Cerebellar nuclear complex (tissue), 1 donor: Measurements from ENCODE around the gene CDH8.
"Not testable (repeated sequence)": the region's sequence is repeated elsewhere in the genome, so short reads cannot be mapped to it uniquely, and the experiment has no call there.

Experiments used
- DNase-seq, 2 experiments: peaks; one replicate each; lab custom pipeline; 2025; lab: John Stamatoyannopoulos, UW

CDH8 gene

DNA sequence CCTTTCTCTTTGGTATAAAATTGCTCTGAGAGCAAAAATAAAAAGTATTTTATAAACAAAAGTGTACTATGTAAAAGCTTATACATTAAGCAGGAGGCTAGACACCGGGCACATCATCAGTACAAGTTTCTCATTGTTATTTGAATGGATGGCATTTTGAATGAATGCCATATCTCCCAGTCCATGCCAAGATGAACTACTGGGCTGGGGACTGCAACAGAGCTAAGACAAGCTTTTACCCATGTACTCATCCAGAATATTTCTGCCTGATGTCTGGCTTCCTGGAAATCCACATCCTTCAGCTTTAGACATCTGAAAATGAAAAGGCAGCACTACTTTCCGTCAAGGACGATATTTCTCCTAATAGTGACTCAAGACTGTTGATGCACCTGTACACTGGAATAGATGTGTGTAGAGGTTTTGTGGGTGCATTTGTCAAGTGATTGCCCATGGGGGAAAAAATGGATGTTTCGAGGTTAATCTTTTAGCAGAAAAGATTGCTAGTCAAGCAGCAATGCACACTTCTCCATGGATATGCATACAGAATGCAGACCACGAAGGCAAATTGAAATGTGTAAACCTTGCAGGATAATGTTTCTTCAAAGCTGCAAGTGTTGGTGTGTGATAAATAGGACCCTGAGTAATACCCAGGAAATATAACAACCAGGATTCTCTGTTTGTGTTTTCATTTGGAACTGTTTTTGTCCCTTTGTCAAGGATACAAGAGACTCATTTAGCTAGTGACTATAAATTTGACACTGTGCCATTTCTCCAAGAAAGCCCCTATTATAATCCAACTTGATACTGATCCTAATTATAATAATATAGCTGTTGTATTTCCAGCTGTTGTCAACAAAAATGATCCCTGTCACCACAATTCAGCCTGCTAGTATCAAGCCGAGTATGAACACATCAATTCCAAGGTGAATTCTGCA, 173.8 kb downstream of the CDH8 start:
- DNase-seq: no peak

DNA sequence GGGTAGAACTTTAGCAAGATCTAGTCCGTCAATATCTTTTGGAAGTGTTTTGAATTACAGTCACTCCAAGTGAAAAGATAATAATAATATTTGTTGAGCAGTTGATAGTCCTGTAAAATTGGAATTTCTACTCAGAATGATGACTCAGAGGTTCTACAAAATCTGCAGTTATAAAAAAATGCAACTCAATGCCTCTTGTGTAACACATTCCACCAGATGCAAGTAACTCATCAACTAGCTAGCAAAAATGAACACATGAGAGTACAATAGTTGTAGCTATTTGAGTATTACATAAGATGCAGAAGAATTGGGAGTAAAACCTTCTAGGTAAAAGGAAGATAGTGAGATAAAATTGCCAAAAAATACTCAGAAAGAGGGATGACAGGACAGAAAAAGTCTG, 177.2 kb downstream of the CDH8 start:
- no peak for DNase-seq

DNA sequence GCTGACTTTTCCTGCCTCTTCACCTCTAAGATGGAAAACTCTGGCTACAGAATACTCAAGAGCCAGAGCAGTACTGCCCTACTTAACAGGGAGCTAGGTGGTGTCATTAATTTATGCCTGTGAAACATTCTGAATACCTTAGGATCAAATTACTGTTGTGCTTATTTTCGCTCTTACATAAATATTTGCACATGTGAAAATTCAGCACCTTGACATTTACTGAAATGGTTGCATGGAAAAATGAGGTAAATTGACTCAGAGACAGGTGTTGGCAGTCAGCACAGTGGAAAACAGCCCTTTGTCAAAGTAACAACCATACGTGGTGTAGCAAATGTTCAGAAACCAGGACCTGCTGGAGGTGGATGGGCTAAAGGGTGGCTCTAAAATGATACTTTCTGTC, 193.6 kb downstream of the CDH8 start:
- DNase-seq: no peak

DNA sequence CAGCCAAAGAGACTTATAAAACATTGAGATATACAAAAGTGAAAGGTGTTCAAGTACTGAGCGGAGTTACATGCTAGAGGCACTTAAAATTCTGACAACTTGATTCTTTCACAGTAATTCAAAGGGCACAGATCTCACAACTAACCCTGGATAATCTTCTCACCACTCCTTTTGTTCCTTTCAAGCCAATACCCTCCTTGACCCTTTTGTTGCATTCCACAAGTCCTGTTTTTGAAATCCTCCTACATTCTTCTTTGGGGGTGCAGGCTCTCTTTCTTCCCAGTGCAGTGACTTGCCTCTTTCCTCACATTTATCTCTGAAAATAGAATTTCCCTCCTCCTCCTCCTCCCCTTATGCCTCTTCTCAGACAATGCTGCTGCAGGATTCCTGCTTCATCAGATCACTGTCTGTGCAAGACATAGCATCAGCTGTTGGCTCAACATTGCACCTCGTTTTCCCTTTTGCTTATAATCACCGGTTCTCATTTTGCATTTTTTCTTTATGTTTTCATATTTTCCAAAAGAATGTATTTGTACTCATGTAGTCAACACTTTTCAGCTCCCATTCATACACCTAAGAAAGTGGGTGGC, 199.3 kb downstream of the CDH8 start:
- no peak for DNase-seq

DNA sequence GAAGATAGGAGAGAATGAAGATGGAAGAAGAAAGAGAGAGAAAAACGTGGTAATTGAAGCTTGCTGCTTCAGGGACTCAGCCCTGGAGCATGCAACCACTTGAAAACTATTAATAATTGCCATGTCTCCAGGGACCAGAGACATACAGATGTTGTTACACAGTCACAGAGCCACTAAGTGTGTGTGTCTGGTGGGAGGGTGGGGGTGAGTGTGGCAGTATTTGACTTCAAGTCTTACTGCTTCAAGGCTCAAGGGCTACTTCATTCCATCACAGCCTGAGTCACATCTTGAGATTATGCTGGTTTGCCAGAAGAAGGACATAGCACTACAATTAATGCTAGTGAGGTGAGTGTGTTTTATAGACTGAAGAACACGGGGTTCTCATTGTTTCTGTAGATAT, 202.2 kb downstream of the CDH8 start:
- DNase-seq: no peak

DNA sequence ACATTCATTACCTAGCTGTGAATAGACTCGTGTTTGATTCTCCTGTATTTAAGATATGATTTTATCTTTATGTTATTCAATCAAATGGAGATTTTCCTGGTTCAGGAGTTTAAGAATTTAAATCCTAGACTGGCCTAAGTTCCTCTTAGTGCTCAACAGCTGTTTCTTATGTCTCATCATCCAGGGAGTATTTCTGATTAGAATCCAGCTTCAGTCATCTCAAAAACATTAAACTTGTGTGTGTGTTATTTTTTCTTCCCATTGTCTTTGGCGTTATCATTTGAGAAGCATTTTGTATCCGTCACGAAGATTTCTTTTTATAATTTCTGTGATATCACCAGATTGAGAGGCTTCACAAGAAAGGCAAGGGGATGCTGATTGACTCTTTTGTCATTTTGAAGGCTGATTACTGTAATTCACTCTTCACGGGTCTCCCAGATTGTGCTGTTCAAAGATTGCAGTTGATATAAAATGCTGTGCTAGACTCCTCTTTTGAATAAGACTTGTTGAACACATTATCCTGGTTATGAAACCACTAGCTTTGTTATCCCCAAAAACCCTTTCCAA, 204.8 kb downstream of the CDH8 start:
- no peak for DNase-seq

DNA sequence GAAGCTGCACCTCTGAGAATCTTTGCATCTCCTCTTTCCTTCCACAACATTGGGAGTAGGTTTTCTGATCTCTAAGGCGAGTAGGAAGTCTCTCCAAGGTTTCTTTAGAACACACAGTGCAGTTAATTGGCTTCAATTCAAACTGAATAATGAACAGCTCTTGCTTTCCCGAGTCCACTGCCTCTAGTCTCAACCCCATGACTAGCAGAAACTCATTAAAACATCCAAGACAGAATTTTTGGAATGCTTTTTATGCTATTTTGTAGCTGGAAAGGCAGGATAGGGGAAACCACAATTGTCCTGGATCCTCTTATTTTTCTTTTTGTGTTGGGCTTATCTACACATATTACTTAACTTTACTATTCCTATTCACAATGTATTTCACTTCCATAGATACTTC, 206.6 kb downstream of the CDH8 start:
- no peak for DNase-seq

DNA sequence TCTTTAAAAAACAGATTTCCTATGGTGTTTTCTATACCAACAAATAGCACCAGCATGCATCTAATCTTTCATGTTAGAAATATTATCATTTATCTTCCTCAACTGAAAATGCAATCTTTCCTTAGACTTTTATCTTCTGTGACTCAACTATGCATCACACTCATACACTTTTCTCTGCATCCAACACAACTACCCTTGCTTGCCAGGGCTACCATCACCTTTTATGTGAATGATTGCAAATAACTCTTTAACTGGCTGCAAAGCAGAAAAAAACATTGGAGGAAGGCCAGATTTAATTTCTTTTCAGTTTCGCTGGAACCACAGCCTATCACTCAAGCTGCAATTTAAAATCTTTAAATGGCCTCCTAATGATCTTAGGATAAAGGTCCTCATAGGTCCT, 212.9 kb downstream of the CDH8 start:
- no peak for DNase-seq

DNA sequence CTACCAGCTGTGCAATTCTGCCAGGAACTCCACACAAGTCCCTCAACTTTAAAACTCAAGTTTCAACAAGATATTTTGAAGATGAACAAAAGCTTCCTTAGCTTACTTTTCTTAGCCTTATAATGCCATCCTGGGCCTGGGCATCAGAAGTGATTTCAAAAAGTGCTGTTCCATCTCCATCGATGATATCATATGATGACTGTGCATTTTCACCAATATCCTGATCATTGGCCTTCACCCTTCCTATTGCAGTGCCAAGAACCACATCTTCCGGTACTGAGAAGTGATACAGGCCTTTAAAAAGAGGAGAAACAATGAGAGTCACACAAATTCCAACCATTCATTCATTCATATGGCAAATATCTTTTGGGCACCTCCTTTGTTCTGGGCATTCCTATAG, 215.4 kb downstream of the CDH8 start:
- no peak for DNase-seq

DNA sequence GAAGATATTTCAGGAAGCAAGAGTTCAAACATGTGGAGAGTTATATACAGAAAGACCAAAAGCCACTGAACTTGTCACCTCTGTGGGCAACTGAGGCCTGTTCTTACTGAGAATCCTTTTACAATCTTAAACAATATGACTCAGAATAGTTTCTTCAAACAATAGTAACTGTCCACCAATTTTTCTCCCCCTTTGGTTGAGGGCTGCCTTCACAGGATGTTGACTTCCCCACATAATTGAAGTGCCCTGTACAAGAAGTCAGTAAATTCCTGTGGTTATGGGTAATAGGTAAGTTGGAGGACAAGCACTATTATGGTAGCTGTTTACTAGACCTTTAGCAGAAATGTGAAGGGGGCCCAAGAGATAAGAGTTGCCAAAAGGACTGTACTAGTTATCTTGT, 215.8 kb downstream of the CDH8 start:
- no peak for DNase-seq

DNA sequence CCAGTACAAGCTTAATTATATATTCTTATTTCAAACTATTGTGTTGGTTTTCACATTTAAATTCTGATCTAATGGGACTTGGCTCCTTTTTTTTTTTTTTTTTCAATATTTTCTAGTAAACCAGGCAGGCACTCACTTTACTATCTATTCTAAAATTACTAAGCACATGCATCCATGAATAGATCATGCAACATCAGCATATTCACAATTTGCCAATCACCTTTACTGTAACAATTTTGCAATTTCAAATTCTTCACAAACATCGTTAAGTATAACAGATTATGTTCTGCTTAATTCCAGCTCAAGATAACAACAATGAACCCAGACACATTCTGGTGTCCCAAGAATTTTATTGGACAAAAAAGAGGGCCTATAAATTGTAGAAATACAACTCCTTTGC, 217.4 kb downstream of the CDH8 start:
- DNase-seq: no peak

DNA sequence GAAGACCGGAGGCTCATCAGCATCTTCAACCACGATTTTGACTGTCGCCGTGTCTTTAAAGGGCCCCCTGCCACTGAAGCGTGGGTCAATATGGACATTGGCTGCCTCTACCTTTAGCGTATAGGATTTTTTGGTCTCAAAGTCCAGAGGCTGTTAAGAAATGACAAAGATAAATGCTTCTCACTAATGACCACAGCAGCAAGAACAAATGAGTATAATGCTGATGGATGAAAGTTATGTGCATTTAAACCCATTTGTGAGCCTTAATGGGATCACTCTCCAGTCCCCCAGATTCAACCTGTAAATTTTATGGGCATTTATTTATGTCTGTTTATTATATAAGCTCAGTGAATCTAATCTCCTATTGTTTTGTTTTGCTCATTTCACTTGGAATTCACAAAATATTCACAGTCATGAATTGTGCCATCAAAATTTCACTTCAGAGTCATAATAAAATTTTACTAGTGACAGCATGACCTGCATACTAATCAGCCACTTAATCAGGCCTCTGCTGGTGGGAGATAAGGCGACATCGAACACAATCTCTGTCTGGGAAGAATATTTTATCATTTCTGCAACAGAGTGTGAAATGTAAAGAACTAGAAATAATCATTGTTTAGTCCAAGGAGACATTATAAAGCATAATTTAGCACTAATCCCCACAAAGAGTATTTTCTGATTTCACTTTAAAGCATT, 218.5 kb downstream of the CDH8 start:
- no peak for DNase-seq

DNA sequence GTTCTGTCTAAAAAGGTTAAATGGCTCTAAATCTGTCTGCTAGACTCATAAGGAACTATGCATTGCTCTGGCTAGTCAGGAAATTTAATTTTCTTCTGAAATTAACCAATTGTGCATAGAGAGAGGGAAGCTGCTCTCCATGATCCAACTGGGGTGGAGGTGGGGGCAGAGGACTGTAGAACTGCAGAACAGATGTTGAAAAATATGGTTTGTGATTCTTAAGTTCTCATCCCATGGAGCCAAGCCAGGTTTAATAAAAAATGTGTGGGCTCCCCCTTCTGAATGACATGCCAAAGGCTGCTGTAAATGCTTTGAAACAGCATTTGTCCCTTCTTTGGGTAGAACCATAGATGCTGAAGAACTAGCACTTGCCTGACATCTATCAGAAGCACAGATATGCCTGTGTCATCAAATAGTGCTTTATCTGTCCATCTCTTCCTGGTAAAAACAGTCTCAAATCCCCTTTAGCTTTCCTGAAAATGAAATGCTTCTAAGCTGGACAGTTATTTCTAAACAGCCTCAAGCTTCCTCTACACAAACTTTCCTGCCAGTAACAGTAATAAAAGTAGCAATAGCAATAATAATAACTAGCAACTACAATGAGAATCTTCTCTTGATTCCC, 221.4 kb downstream of the CDH8 start:
- DNase-seq: no peak

DNA sequence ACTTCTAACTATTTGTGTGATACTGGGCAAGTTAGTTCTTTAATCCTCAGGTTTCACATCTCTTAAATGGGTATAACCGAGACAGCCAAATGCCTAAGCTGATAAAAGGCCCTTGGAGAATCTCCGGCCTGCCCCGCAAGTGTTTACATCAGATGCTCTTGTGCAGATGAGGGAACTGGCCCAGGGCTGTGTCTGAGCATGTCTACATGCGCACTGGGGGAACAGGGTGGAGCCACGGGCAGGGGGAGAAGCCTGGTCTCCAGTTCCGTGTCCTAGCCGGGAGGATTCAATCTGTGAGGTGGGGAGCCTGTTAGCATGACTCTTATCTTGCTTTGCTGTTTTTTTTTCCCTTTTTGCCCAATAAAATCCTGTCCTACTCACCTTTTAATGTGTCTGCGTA, 222.9 kb downstream of the CDH8 start:
- DNase-seq: no peak

DNA sequence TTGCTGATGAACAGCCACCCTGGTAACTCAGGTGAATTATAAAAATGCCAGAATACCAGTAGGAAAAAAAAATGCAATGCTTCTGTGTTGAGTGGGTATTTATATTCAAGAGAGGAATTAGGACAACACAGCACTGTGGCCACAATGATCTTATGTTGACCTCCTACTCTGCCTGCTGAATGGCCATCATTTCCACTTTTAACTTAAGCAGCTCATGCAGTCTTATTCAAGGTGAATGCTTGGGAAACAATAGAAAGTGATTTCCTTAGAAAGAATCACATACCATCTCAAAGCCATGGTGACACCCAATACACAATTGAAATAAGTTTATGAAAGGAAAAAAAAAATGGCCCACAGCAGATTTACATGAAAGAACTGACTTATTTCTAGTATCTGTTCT, 224.0 kb downstream of the CDH8 start:
- no peak for DNase-seq

DNA sequence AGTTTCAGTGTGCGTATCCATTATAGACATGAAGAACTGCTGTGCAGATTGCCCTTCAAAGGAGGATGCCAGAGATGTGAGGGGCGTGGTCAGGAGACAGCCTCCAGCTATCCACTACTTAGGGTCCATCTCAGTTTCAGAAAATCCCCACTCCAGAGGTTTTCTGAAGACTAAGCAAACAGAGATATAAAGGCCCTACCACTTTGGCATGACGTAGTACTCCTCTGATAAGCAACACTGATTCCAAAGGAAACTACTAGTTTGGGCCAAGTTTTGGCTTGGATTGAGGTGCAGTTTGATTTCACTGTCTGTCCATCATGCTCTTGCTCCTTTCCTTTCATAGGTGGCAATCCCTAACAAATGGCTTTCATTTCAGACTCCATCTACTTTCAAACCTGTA, 228.7 kb downstream of the CDH8 start:
- no peak for DNase-seq

DNA sequence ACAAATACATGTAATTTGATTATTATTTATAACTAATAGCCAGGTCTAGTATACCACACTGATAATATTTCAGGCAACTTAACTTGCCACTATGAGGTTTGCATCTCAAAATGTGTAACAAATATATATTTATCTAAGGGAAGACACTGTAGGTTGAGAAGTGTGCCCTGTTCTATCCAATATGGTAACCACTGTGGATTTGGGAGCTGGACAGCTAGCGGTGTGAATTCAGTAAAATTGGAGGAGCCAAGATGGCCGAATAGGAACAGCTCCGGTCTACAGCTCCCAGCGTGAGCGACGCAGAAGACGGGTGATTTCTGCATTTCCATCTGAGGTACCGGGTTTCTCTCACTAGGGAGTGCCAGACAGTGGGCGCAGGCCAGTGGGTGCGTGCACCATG, 235.0 kb downstream of the CDH8 start:
- not testable (repeated sequence) for DNase-seq

DNA sequence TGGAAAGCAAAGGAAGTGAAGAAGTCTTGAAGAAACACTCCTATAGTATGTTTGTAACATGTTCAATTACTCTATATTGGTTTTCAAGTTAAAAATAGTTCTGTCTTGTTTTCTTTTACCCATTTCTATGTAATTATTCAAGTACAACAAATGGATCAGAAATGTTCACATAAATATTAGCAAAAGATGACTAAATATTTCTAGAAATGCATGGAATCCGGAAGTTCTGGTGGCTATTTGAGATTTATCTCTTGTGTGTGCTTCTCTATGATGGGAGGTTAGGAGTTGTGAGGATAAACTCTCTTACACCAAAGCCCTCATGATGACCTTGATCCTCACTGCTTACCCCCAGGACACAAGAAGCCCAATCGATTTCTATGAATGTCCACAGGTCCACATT, 237.5 kb downstream of the CDH8 start:
- DNase-seq: no peak

DNA sequence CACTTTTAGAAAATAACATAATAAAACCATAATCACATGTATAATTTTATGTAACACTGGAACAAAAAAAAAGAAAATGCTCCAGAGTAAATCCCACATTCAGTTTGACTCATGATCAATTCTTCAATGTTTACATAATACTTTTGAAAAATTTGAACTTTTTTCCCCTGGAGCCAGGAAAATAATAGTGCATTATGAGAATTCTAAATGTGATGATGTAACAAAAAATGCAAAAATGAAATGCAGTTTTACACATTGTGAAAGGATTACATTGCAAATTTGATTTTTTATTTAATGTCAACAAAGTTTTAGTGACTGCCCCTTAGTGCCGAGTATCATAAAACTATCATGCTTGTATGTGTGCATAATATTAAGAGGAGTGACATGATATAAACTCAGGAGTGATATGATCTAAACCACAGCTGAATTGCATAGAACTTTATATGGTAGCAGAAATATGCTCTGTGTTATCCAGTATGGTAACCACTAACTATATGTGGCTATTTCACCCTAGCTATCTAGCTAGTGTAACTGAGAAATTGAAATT, 238.2 kb downstream of the CDH8 start:
- DNase-seq: no peak

DNA sequence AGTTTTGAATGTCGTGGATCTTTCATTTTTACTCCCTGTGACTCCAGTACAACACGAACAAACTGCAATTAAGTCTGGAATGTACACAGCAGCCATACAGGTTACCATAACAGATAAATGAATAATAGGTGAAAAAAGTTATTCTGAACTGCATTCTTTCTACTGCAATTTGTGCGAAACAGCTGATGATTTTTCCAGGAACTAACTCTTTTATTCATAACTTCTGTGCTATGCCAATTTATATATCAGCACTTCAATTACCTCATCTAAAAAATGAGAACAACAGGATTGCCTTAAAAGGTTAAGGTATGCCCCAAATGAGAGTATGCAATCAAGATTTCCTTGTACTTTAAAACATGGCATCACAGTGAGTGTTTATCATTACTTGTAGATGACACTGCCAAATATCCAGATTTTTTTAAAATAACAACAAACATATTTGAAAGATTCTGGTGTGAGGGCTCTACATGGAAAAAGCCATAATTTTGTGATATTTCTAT, 238.9 kb downstream of the CDH8 start:
- no peak for DNase-seq

DNA sequence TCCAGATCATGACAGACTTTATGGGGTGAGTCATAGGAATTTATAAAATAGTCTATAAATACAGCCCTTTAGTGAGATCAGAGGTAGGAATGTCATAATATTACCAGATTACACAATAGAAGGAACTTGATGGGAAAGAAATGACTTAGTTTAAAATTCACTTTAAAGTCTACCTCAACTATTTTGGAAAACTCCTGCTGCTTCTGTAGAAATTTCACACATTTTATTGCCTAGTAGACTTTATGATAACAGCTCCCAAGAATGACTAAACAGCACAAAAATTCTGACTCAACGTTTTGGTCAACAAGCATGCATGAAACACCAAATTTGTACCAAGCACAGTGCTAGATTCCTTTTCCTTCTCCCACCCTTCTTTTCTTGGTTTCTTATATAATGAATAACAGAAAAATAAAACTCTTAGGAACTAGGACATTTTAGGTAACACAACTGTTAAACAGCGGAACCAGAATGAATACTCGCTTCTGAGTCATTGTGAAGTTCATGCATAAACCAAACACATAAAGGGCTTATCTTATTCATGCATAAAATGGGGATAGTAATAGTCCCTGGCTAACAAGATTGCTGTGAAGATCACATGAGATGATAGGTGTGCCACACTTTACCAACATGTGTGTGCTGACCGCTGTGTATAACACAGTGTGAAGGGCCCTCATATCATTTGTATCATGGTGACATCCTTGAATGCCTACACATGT, 243.9 kb downstream of the CDH8 start:
- DNase-seq: no peak
